Measurements from ENCODE around the gene DNAJC17.

Gene DNAJC17

GRCh38 chr15:40831861-40832260 lies 24.6 kb upstream of the DNAJC17 start:
- in situ Hi-C loops (cut with HindIII; ENCODE audit: low sequenced_read_pairs) = no loop called here

- in situ Hi-C loops (cut with HindIII; ENCODE audit: low sequenced_read_pairs) = no loop called here
Measured at GRCh38 chr15:40830884-40831283, 23.6 kb upstream of the DNAJC17 start.

- in situ Hi-C loops (cut with HindIII; ENCODE audit: low sequenced_read_pairs) = no loop called here
Measured at GRCh38 chr15:40829115-40829514, 21.8 kb upstream of the DNAJC17 start.

- in situ Hi-C loops (cut with HindIII; ENCODE audit: low sequenced_read_pairs) = no loop called here
Measured at GRCh38 chr15:40828447-40829036, 21.3 kb upstream of the DNAJC17 start, which contains the start of gene PPP1R14D. TSS of gene PPP1R14D (minus strand) at chr15:40828708. CDS start at chr15:40828641, 67 bp downstream.

GRCh38 chr15:40826423-40827075 lies 19.3 kb upstream of the DNAJC17 start:
- in situ Hi-C loops (cut with HindIII; ENCODE audit: low sequenced_read_pairs) = no loop called here

- in situ Hi-C loops (cut with HindIII; ENCODE audit: low sequenced_read_pairs) = no loop called here
Measured at GRCh38 chr15:40825661-40826422, 18.6 kb upstream of the DNAJC17 start.

GRCh38 chr15:40823572-40824343 lies 16.5 kb upstream of the DNAJC17 start:
- in situ Hi-C loops (cut with HindIII; ENCODE audit: low sequenced_read_pairs) = no loop called here

GRCh38 chr15:40821195-40821594 lies 13.9 kb upstream of the DNAJC17 start:
- in situ Hi-C loops (cut with HindIII; ENCODE audit: low sequenced_read_pairs) = no loop called here

- in situ Hi-C loops (cut with HindIII; ENCODE audit: low sequenced_read_pairs) = no loop called here
Measured at GRCh38 chr15:40819048-40819447, 11.8 kb upstream of the DNAJC17 start.

- in situ Hi-C loops (cut with HindIII; ENCODE audit: low sequenced_read_pairs) = no loop called here
Measured at GRCh38 chr15:40815042-40815698, 7.9 kb upstream of the DNAJC17 start.

GRCh38 chr15:40812721-40813425 lies 5.6 kb upstream of the DNAJC17 start:
- in situ Hi-C loops (cut with HindIII; ENCODE audit: low sequenced_read_pairs) = no loop called here

GRCh38 chr15:40808861-40809450 lies 1.7 kb upstream of the DNAJC17 start:
- in situ Hi-C loops (cut with HindIII; ENCODE audit: low sequenced_read_pairs) = no loop called here

GRCh38 chr15:40807888-40808461 lies 702 bp upstream of the DNAJC17 start:
- in situ Hi-C loops (cut with HindIII; ENCODE audit: low sequenced_read_pairs) = no loop called here

GRCh38 chr15:40806672-40807027 lies 623 bp downstream of the DNAJC17 start:
- in situ Hi-C loops (cut with HindIII; ENCODE audit: low sequenced_read_pairs) = no loop called here

GRCh38 chr15:40803688-40804087 lies 3.6 kb downstream of the DNAJC17 start:
- in situ Hi-C loops (cut with HindIII; ENCODE audit: low sequenced_read_pairs) = no loop called here

- in situ Hi-C loops (cut with HindIII; ENCODE audit: low sequenced_read_pairs) = no loop called here
Measured at GRCh38 chr15:40803076-40803475, 4.2 kb downstream of the DNAJC17 start.

- in situ Hi-C loops (cut with HindIII; ENCODE audit: low sequenced_read_pairs) = no loop called here
Measured at GRCh38 chr15:40799523-40799922, 7.8 kb downstream of the DNAJC17 start.

- in situ Hi-C loops (cut with HindIII; ENCODE audit: low sequenced_read_pairs) = no loop called here
Measured at GRCh38 chr15:40796512-40796911, 10.8 kb downstream of the DNAJC17 start.

GRCh38 chr15:40796041-40796440 lies 11.2 kb downstream of the DNAJC17 start:
- in situ Hi-C loops (cut with HindIII; ENCODE audit: low sequenced_read_pairs) = no loop called here
